Ectodermal cell (in vitro differentiated cells): ENCODE measurements around the gene TMPRSS4.

ENCODE experiments used
- H3K27ac ChIP-seq: 2 replicates; pipeline ENCODE4 v1.7.0; 2013; ENCODE audit warnings: mild to moderate bottlenecking, low read depth, low read length; ENCODE audit not compliant: insufficient read depth, poor library complexity, severe bottlenecking
- H3K27me3 ChIP-seq: 2 replicates; pipeline ENCODE4 v1.7.0; 2013; ENCODE audit warnings: mild to moderate bottlenecking, low read length; ENCODE audit not compliant: insufficient read depth, control insufficient read depth, poor library complexity, severe bottlenecking
- H3K36me3 ChIP-seq: one replicate; pipeline ENCODE4 v1.7.0; 2013; ENCODE audit warnings: low read length; ENCODE audit not compliant: control insufficient read depth, insufficient read depth
- H3K4me1 ChIP-seq: one replicate; pipeline ENCODE4 v1.7.0; 2013; ENCODE audit warnings: low read length; ENCODE audit not compliant: control insufficient read depth, insufficient read depth
- H3K4me3 ChIP-seq: 2 replicates; pipeline ENCODE4 v1.7.0; 2013; ENCODE audit warnings: low read depth, low read length, control low read depth; ENCODE audit not compliant: insufficient read depth
- H3K9me3 ChIP-seq: 2 replicates; pipeline ENCODE4 v1.7.0; 2013; ENCODE audit warnings: mild to moderate bottlenecking, low read length, moderate library complexity; ENCODE audit not compliant: control insufficient read depth
- WGBS, 2 experiments: methylation state at CpG; one replicate each; pipeline ENCODE4 v1.1.7; 2013; ENCODE audit warnings: missing lambda C conversion rate in 2 of 2; 5-methylcytosine and 5-hydroxymethylcytosine counted together

TMPRSS4 gene

DNA sequence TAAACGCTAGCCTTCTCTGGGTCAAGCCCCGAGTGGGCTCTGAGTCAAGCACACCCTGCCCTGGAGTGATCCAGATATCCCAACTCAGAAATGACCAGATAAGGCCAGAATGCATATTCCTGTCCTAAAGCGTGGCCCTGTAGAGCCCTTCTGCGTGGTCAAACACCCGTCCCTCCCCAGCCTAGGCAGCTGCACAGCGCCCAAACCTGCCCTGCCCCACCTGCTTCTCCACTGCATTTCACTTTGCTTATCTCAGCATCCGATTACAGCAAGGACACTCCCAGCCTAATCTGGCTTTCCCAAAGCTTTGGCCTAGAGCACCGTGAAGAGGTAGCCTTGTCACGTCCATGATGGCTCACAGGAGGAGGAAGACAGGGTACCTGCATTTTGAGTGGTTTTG is 11.9 kb upstream of the TMPRSS4 start:
- H3K4me3 ChIP-seq, result no peak overlapping the region
- WGBS, 2 experiments, result 91% methylated on average over 9 of the region's 9 CpGs
- no peaks in the 10 kb centered on the region for H3K36me3 ChIP-seq
- no peak overlapping the region for H3K27ac ChIP-seq
- H3K4me1 ChIP-seq, result no peaks in the 10 kb centered on the region
- H3K27me3 ChIP-seq, result no peaks in the 10 kb centered on the region
- H3K9me3 ChIP-seq, result no peaks in the 10 kb centered on the region

DNA sequence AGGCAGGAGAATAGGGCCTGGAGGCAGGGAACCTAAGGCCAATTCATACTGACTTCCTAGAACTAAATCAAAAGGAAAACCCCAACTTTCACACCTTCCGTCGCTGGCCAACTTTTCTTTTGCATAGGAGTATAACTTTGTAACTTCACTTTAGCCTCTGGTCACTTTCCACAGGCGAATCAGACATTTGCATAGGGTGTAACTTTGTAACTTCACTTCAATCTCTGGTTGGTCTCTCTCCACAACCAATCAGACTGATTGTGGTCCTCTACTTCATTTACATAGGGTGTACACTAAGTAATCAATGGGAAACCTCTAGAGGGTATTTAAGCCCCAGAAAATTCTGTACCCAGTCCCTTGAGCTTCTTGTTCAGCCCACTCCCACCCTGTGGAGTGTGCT is 11.5 kb upstream of the TMPRSS4 start:
- H3K4me1 ChIP-seq, result no peaks in the 10 kb centered on the region
- H3K4me3 ChIP-seq, result no peak overlapping the region
- no peaks in the 10 kb centered on the region for H3K9me3 ChIP-seq
- no peaks in the 10 kb centered on the region for H3K27me3 ChIP-seq
- 90 to 93% methylated on average over 3 of the region's 3 CpGs for WGBS, 2 experiments
- no peaks in the 10 kb centered on the region for H3K36me3 ChIP-seq
- no peak overlapping the region for H3K27ac ChIP-seq

DNA sequence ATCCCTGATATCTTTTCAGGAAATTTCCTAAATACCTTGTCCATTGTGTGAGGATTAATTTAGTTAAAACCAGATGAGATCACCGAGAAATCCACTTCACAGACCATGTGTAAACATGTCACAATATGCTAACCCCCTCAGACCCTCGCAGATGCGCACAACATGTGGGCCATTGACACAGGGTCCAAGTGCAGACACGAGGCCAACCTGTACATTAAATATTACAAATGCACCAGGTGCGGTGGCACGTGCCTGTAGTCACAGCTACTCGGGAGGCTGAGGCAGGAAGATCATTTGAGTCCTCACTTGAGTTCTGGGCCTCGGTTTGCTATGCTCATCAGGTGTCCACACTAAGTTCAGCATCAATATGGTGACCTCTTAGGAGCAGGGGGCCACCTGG is 9.9 kb upstream of the TMPRSS4 start:
- no peaks in the 10 kb centered on the region for H3K9me3 ChIP-seq
- no peak overlapping the region for H3K4me3 ChIP-seq
- H3K36me3 ChIP-seq, result no peaks in the 10 kb centered on the region
- WGBS, 2 experiments, result 91 to 92% methylated on average over 8 of the region's 8 CpGs
- H3K4me1 ChIP-seq, result no peaks in the 10 kb centered on the region
- H3K27me3 ChIP-seq, result no peaks in the 10 kb centered on the region
- no peak overlapping the region for H3K27ac ChIP-seq

DNA sequence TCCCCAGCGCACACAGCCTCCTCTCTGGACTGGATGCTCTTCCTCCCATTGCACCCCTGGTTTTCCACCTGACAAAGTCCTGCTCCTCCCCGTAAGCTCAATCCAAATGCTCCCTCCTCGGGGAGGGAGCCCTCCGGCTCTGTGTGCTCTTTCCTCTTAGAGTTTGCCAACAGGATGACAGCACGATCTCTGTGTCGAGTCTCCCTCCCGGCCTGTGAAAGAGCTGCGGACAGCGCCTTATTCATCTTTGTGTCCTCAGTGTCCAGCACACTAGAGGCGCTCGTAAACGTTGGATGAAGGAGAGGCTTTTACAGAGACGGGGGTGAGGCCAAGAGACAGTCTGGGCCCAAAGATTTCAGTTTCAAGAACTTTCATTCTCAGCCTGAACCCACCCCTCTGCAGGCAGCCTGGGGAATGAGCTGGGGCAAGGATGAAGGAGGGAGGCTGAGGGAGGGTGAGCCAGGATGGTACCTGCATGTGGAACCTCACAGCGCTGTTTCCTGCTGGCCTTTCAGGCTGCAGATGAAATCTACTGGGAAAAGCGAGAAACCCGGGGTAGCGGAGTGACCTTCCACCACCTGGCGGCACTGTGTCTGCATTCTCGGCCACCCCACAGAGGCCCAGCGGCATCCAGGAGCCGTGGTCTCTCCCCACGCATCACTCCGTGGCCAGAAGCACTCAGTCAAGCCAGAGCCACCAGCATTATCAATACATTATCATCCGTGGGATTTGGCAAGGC is 8.5 kb upstream of the TMPRSS4 start:
- Histone ChIP-seq H3K4me1 (no peaks in the 10 kb centered on the region), H3K36me3 (no peaks in the 10 kb centered on the region), H3K27me3 (no peaks in the 10 kb centered on the region), H3K9me3 (no peaks in the 10 kb centered on the region), H3K27ac (no peak overlapping the region), H3K4me3 (no peak overlapping the region)
- 76 to 77% methylated on average over 24 of the region's 24 CpGs for WGBS, 2 experiments

DNA sequence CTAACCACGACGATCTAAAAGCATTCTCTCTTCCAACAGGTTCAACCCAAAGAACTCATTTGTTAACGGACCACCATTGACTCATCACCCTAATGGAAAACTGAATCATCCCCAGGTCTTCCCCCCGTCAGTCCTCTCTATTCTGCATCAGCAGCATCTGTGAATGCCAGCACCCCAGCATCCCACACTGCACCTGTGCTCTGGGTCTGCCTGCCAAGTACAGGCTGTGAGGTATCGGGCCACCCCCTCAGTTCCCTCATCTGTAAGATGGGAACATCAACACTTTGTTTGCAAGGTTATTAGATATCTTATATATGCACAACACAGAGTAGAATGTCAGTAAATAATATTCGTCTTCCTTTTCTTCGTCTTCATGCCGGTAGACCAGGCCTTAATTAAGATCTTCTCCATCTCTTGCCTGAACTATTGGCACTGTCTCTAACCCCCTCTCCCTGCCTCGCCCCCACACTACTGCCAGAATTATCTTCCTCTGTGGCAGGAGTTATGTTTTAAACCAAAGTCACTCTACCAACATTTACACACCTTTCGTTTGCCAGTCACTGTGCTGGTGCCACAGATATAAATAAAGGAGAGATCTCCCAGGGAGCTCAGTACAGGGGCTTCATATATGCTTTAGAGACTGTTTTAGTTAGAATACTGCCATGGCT is 7.8 kb upstream of the TMPRSS4 start:
- Histone ChIP-seq H3K9me3 (no peaks in the 10 kb centered on the region), H3K27ac (no peak overlapping the region), H3K27me3 (no peaks in the 10 kb centered on the region), H3K36me3 (no peaks in the 10 kb centered on the region), H3K4me1 (no peaks in the 10 kb centered on the region), H3K4me3 (no peak overlapping the region)
- WGBS, 2 experiments, result 89 to 93% methylated on average over 10 of the region's 10 CpGs

DNA sequence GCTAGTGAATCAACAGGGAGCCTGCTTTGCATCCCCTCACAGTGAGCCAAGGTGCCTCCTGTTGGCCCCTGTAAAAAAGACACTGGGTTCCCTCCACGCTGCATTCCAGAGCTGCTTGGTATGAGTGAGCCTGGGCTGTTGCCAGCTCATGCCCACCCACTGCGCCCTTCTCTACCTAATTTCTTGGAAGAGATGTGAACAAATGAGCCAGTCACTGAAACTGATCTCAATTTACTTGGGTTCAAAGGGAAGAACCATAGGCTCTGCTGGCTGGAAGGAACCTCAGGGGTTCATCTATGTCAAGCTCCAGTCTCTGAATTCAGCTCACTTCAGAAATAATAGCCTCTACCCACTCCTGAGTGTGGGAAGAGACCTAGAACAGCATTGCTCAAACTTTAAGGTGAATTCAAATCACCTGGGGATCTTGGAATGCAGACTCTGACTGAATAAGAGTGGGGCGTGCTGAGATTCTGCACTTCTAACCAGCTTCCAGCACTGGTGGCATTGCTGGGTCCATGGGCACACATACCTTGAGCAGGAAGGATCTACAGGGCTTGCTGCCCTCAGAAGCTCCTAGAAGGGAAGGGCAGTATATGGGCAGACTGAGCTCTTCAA is 5.4 kb upstream of the TMPRSS4 start:
- no peaks in the 10 kb centered on the region for H3K4me1 ChIP-seq
- no peaks in the 10 kb centered on the region for H3K9me3 ChIP-seq
- H3K27ac ChIP-seq, result no peak overlapping the region
- 82 to 83% methylated on average over 3 of the region's 3 CpGs for WGBS, 2 experiments
- no peaks in the 10 kb centered on the region for H3K36me3 ChIP-seq
- no peak overlapping the region for H3K4me3 ChIP-seq
- H3K27me3 ChIP-seq, result no peaks in the 10 kb centered on the region

DNA sequence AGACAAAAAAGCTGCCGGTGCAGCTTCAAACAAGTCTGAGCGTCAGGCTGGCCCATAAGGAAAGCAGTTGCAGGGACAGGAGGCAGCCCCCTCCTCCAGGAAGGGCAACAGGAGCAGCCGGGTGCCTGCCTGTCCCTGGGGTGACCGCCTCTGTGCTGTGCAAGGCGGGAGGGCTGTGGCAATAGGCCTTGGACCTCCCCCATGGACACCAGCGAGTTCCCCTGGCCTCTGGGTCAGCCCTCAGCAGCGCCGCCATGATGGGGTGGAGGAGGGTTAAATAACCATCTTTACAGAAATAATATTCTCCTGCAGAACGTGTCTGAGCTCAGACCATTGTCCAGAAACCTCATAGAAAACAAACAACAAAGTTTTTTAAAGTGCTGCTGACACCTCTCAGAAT is 3.3 kb upstream of the TMPRSS4 start:
- H3K36me3 ChIP-seq, result no peaks in the 10 kb centered on the region
- H3K9me3 ChIP-seq, result no peaks in the 10 kb centered on the region
- 84 to 88% methylated on average over 8 of the region's 9 CpGs for WGBS, 2 experiments
- no peaks in the 10 kb centered on the region for H3K27me3 ChIP-seq
- no peak overlapping the region for H3K27ac ChIP-seq
- H3K4me3 ChIP-seq, result no peak overlapping the region
- H3K4me1 ChIP-seq, result no peaks in the 10 kb centered on the region

DNA sequence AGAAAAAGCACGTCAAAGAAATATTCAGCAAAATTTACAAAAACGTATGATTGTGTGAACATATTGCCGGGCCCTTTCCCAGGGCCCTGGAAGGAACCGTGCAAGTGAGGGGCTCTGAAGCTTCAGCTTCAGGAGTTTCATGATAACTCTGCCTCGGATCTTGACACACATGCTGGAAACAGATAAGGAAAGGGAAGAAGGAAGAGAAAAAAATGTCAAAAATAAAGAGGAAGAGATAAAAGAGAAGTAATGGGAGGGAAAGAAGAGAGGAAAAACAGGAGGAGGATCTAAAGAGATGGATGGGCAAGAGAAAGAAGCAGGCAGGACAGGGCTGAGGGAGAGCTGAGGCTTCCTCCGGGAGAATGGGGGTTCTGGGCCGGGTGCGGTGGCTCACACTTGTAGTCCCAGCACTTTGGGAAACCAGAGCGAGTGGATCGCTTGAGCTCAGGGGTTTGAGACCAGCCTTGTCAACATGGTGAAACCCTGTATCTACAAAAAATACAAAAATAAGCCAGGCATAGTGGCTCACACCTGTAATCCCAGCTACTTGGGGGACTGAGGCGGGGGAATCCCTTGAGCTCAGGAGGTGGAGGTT is 2.7 kb upstream of the TMPRSS4 start:
- H3K27me3 ChIP-seq, result no peaks in the 10 kb centered on the region
- no peak overlapping the region for H3K4me3 ChIP-seq
- 85 to 88% methylated on average over 11 of the region's 11 CpGs for WGBS, 2 experiments
- H3K4me1 ChIP-seq, result peaks cover 4% of the 10 kb centered on the region
- H3K36me3 ChIP-seq, result no peaks in the 10 kb centered on the region
- no peaks in the 10 kb centered on the region for H3K9me3 ChIP-seq
- no peak overlapping the region for H3K27ac ChIP-seq

DNA sequence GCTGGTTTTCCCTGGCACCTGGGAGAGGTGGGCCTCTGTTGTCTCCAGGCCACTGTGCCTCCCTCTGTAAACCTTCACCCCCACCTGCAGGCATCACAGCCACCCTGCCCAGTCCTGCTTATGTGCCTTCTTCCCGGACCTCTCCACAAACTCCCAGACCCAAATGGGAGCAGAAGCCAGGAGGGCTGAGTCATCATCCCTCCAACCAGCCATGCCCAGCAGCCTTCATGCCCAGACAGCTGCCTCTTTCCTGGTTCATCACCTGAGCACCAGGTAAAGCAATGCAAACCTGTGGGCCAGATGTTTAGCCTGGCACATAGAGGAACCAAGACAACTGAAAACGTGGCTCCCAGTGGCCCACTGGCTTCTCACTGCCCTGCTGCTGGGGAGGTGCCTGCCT is 2.1 kb upstream of the TMPRSS4 start:
- Histone ChIP-seq H3K9me3 (no peaks in the 10 kb centered on the region), H3K27ac (no peak overlapping the region), H3K4me3 (no peak overlapping the region), H3K27me3 (no peaks in the 10 kb centered on the region), H3K4me1 (peaks cover 4% of the 10 kb centered on the region), H3K36me3 (no peaks in the 10 kb centered on the region)
- WGBS, 2 experiments, result 74 to 80% methylated on average over 2 of the region's 2 CpGs

DNA sequence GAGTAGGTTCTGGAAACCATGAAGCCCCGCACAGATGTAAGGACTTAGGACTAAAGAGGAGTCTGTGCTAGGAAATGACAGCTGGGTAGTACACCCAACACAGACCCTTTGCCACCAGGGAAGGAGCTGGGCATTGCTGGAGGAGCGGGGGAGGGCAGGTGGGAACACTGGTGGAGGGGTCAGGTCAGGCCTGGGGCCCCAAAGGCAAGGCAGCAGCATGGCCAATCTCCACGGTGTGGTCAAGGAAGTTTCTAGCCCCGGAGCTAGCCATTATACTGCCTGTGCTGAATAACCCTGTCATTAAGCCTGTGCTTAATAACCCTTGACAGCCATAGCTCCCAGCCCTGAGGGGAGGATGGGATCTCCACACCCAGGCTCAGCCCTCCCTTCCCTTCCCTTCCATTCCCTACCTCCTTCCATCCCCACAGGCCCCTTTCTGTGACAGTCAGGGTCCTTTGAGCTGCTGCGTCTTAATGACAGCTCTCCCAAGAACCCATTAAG is 2.1 kb downstream of the TMPRSS4 start:
- Histone ChIP-seq H3K4me3 (no peak overlapping the region), H3K36me3 (no peaks in the 10 kb centered on the region), H3K27me3 (no peaks in the 10 kb centered on the region), H3K27ac (no peak overlapping the region), H3K9me3 (no peaks in the 10 kb centered on the region), H3K4me1 (peaks cover 15% of the 10 kb centered on the region)
- WGBS, 2 experiments, result 78 to 80% methylated on average over 5 of the region's 5 CpGs
